Gastroesophageal sphincter (tissue), 3 donors: ENCODE results near the gene ABCC9.

Experiments used
- CTCF ChIP-seq, 4 experiments: fragments of 200-600 bp in 2 of 4; fragments of 450-650 bp in 2 of 4; sonication (generic) in 1 of 4; IDR thresholded peaks; one replicate each; pipeline ENCODE4 v1.5.1; 2017 to 2019; ENCODE audit warnings: antibody characterized with exemption in 4 of 4, mild to moderate bottlenecking in 2 of 4, moderate library complexity in 2 of 4
- POLR2A ChIP-seq, 2 donors: fragments of 450-650 bp; IDR thresholded peaks; one replicate each; pipeline ENCODE4 v1.6.1; 2017; ENCODE audit warnings: antibody characterized with exemption in 2 of 2, mild to moderate bottlenecking in 2 of 2, moderate library complexity in 1 of 2

DNA sequence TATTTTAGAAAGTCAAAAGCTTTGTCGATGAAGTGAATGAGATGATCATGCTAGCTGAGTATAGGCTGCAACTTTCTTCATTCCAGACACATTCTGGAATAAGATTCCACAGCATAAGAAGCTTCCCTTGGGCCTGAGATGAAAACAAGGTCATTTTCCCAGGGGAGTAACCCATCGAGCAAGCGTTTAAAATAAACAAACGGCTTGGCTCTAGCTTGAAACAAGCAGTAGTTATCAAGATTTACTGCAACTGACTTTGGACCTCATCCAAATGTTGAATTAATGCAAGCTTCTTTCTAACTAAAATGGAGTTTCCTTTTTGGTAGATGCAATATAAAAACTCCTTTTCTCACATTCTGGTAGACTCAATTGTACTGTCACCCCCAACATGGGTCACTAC lies 189.7 kb downstream of the ABCC9 start:
- TF ChIP-seq POLR2A (IDR thresholded peaks at IDR 0.05) = no peak
- TF ChIP-seq CTCF (IDR thresholded peaks at IDR 0.05) = no peak
